HepG2 (cell line): ENCODE results near the gene DDOST. TPM values are rescaled to one million over a fixed set of nuclear protein-coding genes. Genes with fewer than 3 reads are reported as not detected.

Experiments
- CCAR2 ChIP-seq: fragments of 200-400 bp; formaldehyde crosslinking; optimal IDR thresholded peaks from 2 replicates; pipeline ENCODE3; 2018; ENCODE audit warnings: low read depth, mild to moderate bottlenecking, low read length, moderate library complexity
- CREB1 ChIP-seq, 2 experiments: fragments of 450-650 bp in 1 of 2; IDR thresholded peaks; 2 replicates each; pipeline ENCODE4 v1.6.1; 2016 to 2017; ENCODE audit warnings: control low read depth in 1 of 2, mild to moderate bottlenecking in 1 of 2, missing compliant biosample characterization in 1 of 2, missing genetic modification characterization in 1 of 2
- ETV6 ChIP-seq: sonication (generic); formaldehyde crosslinking; conservative IDR thresholded peaks from 2 replicates; pipeline ENCODE4 v1.4.0; 2020; ENCODE audit warnings: missing genetic modification reagents
- HOXA3 ChIP-seq: sonication (generic); formaldehyde crosslinking; IDR thresholded peaks from 2 replicates; pipeline ENCODE4 v1.5.0; 2020; ENCODE audit warnings: missing genetic modification reagents
- IRX3 ChIP-seq: sonication (generic); formaldehyde crosslinking; IDR thresholded peaks from 2 replicates; pipeline ENCODE4 v1.8.1; 2023; ENCODE audit warnings: mild to moderate bottlenecking, low read depth, missing genetic modification reagents, borderline replicate concordance
- MYC ChIP-seq: sonication (generic); formaldehyde crosslinking; IDR thresholded peaks from 2 replicates; pipeline ENCODE4 v1.9.0; 2021; ENCODE audit warnings: missing genetic modification reagents, borderline replicate concordance
- NFYB ChIP-seq: sonication (generic); formaldehyde crosslinking; IDR thresholded peaks from 2 replicates; pipeline ENCODE4 v1.4.0; 2020; ENCODE audit warnings: missing genetic modification reagents
- SNRNP70 ChIP-seq: fragments of 200-400 bp; formaldehyde crosslinking; IDR thresholded peaks from 2 replicates; pipeline ENCODE4 v1.6.1; 2017; ENCODE audit warnings: mild to moderate bottlenecking, low read depth, low read length, moderate library complexity
- TSC22D2 ChIP-seq: sonication (generic); formaldehyde crosslinking; IDR thresholded peaks from 2 replicates; pipeline ENCODE4 v1.5.1; 2020; ENCODE audit warnings: missing genetic modification reagents, mild to moderate bottlenecking, borderline replicate concordance
- ZBTB7B ChIP-seq: sonication (generic); formaldehyde crosslinking; IDR thresholded peaks from 2 replicates; pipeline ENCODE4 v1.4.0; 2020; ENCODE audit warnings: missing genetic modification reagents
- ZNF160 ChIP-seq: sonication (generic); formaldehyde crosslinking; IDR thresholded peaks from 2 replicates; pipeline ENCODE4 v1.8.0; 2022; ENCODE audit warnings: mild to moderate bottlenecking, inconsistent platforms, missing genetic modification reagents
- ZNF274 ChIP-seq: sonication (generic); formaldehyde crosslinking; IDR thresholded peaks from 2 replicates; pipeline ENCODE4 v1.5.1; 2020; ENCODE audit warnings: mild to moderate bottlenecking, missing genetic modification reagents
- ZNF296 ChIP-seq: sonication (generic); formaldehyde crosslinking; conservative IDR thresholded peaks from 2 replicates; pipeline ENCODE4 v1.5.0; 2020; ENCODE audit warnings: mild to moderate bottlenecking, missing genetic modification reagents
- ZNF331 ChIP-seq: sonication (generic); formaldehyde crosslinking; IDR thresholded peaks from 2 replicates; pipeline ENCODE4 v1.4.0; 2020; ENCODE audit warnings: missing genetic modification reagents
- ZNF354B ChIP-seq: sonication (generic); formaldehyde crosslinking; IDR thresholded peaks from 2 replicates; pipeline ENCODE4 v1.8.0; 2022; ENCODE audit warnings: mild to moderate bottlenecking, missing genetic modification reagents
- ZNF616 ChIP-seq: sonication (generic); formaldehyde crosslinking; IDR thresholded peaks from 2 replicates; pipeline ENCODE4 v1.5.0; 2020; ENCODE audit warnings: low read depth, mild to moderate bottlenecking, missing genetic modification reagents
- ZSCAN30 ChIP-seq: sonication (generic); formaldehyde crosslinking; IDR thresholded peaks from 2 replicates; pipeline ENCODE4 v1.5.0; 2020; ENCODE audit warnings: mild to moderate bottlenecking, missing genetic modification reagents
- polyA plus RNA-seq, 8 experiments: library from polyadenylated mRNA; depleted of rRNA in 3 of 8; stranded (reverse) in 7 of 8; unstranded in 1 of 8; fragments of >200 nt; fragmentation: Illumina TruSeq in 4 of 8; extraction: Trizol in 4 of 8; gene quantifications; 2 replicates each; pipeline versions ENCODE4 v1.2.1 to v1.2.3, GENCODE V29; 2011 to 2016; ENCODE audit warnings: low read depth in 4 of 8, missing spikeins in 1 of 8, mixed read lengths in 1 of 8; ENCODE audit not compliant: insufficient read depth in 1 of 8
- total RNA-seq, 5 experiments: library from RNA; depleted of rRNA; stranded (reverse); fragments of >200 nt; fragmentation: Illumina TruSeq; extraction: Trizol; gene quantifications; 2 replicates each; pipeline ENCODE4 v1.2.3, GENCODE V29; 2016; ENCODE audit warnings: low read depth in 1 of 5
- TF ChIP-seq, protein P1 (sequence below): fragments of 450-650 bp; IDR thresholded peaks from 2 replicates; pipeline ENCODE4 v1.6.1; 2016
- TF ChIP-seq, protein P2 (sequence below): sonication (generic); formaldehyde crosslinking; IDR thresholded peaks from 2 replicates; pipeline ENCODE4 v1.5.0; 2020; ENCODE audit warnings: missing genetic modification reagents
- TF ChIP-seq, protein P3 (sequence below): sonication (generic); formaldehyde crosslinking; IDR thresholded peaks from 2 replicates; pipeline ENCODE4 v1.4.0; 2020; ENCODE audit warnings: missing genetic modification reagents
- TF ChIP-seq, protein P4 (sequence below): sonication (generic); formaldehyde crosslinking; IDR thresholded peaks from 2 replicates; pipeline ENCODE4 v1.4.0; 2020; ENCODE audit warnings: missing genetic modification reagents, borderline replicate concordance

Gene DDOST
- total and polyA plus RNA-seq, 2 of the 13 experiments (the other 11 are each of a cell fraction or from before 2014, with no cell fraction given), result 335 to 494 TPM

DNA sequence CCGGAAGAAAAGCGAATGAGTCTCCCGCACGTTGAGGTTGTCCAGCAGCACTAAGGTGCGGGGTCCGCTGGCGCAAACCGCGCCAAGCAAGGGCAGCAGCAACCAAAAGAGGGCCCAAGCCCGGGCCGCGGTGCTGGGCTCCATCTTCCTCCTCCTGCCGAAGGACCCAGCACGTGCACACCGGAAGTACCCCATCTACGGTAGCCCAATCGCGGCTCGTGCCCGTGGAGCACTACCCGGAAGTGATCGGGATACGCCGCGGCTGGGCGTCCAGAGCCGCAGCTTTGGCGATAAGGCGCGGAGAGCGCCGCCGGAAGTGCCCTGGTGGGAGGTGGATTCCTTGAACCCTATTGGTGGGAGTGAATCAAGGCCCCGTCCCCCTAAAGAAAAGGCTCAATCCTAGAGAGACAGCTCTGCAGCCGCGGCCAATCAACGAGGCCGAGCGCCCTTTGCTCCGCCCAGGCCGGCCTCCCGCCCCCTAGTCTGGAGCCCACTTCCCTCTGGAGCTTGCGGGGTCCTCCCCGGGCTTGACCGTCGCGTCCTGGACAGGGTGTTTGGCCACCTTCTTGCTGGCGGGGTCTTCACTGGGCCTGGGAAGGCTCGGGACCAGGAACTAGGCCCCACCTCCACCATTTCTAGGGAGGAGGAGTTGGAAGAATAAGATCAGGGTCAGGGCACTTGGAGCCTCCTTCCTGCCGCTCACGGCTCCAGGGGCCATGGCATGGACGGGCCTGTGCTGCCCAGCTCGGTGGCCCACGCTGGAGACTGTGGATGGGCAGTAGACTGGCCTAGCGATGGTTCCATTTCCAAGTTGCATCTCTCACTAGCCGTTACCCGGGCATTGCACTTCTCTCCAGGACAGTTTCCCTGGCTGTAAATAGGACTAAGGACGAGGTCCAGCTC, at the start of gene DDOST (continued):
- no peak for TF ChIP-seq ZNF616
- peak; percentile 81 for TF ChIP-seq MYC
- TF ChIP-seq CREB1 (IDR thresholded peaks at IDR 0.05), result peak; percentile 66
- TF ChIP-seq CREB1 (CRISPR knock-in tag; IDR thresholded peaks at IDR 0.05), result peak; percentile 88
- TF ChIP-seq SNRNP70, result no peak
- TF ChIP-seq, protein P1, sequence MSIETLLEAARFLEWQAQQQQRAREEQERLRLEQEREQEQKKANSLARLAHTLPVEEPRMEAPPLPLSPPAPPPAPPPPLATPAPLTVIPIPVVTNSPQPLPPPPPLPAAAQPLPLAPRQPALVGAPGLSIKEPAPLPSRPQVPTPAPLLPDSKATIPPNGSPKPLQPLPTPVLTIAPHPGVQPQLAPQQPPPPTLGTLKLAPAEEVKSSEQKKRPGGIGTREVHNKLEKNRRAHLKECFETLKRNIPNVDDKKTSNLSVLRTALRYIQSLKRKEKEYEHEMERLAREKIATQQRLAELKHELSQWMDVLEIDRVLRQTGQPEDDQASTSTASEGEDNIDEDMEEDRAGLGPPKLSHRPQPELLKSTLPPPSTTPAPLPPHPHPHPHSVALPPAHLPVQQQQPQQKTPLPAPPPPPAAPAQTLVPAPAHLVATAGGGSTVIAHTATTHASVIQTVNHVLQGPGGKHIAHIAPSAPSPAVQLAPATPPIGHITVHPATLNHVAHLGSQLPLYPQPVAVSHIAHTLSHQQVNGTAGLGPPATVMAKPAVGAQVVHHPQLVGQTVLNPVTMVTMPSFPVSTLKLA, result peak; percentile 53
- TF ChIP-seq ZSCAN30 (CRISPR knock-in tag), result no peak
- TF ChIP-seq, protein P2, sequence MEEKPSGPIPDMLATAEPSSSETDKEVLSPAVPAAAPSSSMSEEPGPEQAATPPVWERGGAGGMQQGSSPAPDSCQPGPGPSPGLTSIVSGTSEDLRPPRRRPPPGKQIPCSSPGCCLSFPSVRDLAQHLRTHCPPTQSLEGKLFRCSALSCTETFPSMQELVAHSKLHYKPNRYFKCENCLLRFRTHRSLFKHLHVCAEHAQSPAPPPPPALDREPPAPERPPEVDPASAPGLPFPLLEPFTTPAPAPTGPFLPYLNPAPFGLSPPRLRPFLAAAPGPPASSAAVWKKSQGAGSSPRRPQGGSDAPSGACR (CRISPR knock-in tag), result peak; percentile 29
- TF ChIP-seq TSC22D2 (CRISPR knock-in tag), result 0 out of 2 replicates have a peak, but pooled peaks have one; percentile 16
- TF ChIP-seq ZBTB7B, result peak; percentile 84
- TF ChIP-seq, protein P3, sequence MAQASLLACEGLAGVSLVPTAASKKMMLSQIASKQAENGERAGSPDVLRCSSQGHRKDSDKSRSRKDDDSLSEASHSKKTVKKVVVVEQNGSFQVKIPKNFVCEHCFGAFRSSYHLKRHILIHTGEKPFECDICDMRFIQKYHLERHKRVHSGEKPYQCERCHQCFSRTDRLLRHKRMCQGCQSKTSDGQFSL (CRISPR knock-in tag), result no peak
- TF ChIP-seq HOXA3 (CRISPR knock-in tag), result peak; percentile 82
- peak; percentile 41; the same call in 1 of the 2 replicates for TF ChIP-seq ETV6 (CRISPR knock-in tag)
- no peak for TF ChIP-seq CCAR2
- no peak for TF ChIP-seq ZNF354B (CRISPR knock-in tag)
- 0 out of 2 replicates have a peak, but pooled peaks have one; percentile 45 for TF ChIP-seq IRX3 (CRISPR knock-in tag)
- 0 out of 2 replicates have a peak, but pooled peaks have one; percentile 13 for TF ChIP-seq ZNF160 (CRISPR knock-in tag)
- TF ChIP-seq ZNF331 (CRISPR knock-in tag), result peak; percentile 71; the same call in 1 of the 2 replicates
- TF ChIP-seq, protein P4, sequence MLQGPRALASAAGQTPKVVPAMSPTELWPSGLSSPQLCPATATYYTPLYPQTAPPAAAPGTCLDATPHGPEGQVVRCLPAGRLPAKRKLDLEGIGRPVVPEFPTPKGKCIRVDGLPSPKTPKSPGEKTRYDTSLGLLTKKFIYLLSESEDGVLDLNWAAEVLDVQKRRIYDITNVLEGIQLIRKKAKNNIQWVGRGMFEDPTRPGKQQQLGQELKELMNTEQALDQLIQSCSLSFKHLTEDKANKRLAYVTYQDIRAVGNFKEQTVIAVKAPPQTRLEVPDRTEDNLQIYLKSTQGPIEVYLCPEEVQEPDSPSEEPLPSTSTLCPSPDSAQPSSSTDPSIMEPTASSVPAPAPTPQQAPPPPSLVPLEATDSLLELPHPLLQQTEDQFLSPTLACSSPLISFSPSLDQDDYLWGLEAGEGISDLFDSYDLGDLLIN (CRISPR knock-in tag), result no peak
- peak; percentile 95 for TF ChIP-seq NFYB
- 0 out of 2 replicates have a peak, but pooled peaks have one; percentile 32 for TF ChIP-seq ZNF296 (CRISPR knock-in tag)
- TF ChIP-seq ZNF274 (CRISPR knock-in tag), result 0 out of 2 replicates have a peak, but pooled peaks have one; percentile 31
